Measurements from ENCODE around the gene OTOF. TPM values are rescaled to one million over a fixed set of nuclear protein-coding genes. Genes with fewer than 3 reads are reported as not detected.

The OTOF gene
- total and polyA plus RNA-seq, 2 experiments from 2014 or later: 0.21 to 0.23 TPM

Other genes with a start within 250 kb of the OTOF start
- 88.9 and 92.3 TPM in 2 replicates for gene HADHA, start 233.5 kb downstream of the OTOF start, total RNA-seq (2014; rRNA removed; shearing (Covaris generic))
- gene HADHA, start 233.5 kb downstream of the OTOF start, polyA plus RNA-seq (2016; fragmentation: Nextera tagmentation; extraction: Ambion mirVana): 57.6 and 63.9 TPM in 2 replicates
- gene HADHB, start 233.2 kb downstream of the OTOF start, total RNA-seq (2014; rRNA removed; shearing (Covaris generic)): 43.4 and 55.0 TPM in 2 replicates
- 38.3 and 41.1 TPM in 2 replicates for gene HADHB, start 233.2 kb downstream of the OTOF start, polyA plus RNA-seq (2016; fragmentation: Nextera tagmentation; extraction: Ambion mirVana)
- 64.3 and 67.8 TPM in 2 replicates for gene SELENOI, start 132.0 kb downstream of the OTOF start, total RNA-seq (2014; rRNA removed; shearing (Covaris generic))
- gene SELENOI, start 132.0 kb downstream of the OTOF start, polyA plus RNA-seq (2016; fragmentation: Nextera tagmentation; extraction: Ambion mirVana): 8.1 and 8.4 TPM in 2 replicates
- gene ADGRF3, start 131.3 kb downstream of the OTOF start, total RNA-seq (2014; rRNA removed; shearing (Covaris generic)): 0.35 and 0.38 TPM in 2 replicates
- 0.39 and 0.57 TPM in 2 replicates for gene ADGRF3, start 131.3 kb downstream of the OTOF start, polyA plus RNA-seq (2016; fragmentation: Nextera tagmentation; extraction: Ambion mirVana)
- not detected in 2 replicates for gene DRC1, start 76.2 kb downstream of the OTOF start, total RNA-seq (2014; rRNA removed; shearing (Covaris generic))
- gene DRC1, start 76.2 kb downstream of the OTOF start, polyA plus RNA-seq (2016; fragmentation: Nextera tagmentation; extraction: Ambion mirVana): 0.45 TPM in 1 of 2 replicates, not detected in the other
- gene CIB4, start 163.2 kb upstream of the OTOF start, total RNA-seq (2014; rRNA removed; shearing (Covaris generic)): not detected in 2 replicates
- not detected in 2 replicates for gene CIB4, start 163.2 kb upstream of the OTOF start, polyA plus RNA-seq (2016; fragmentation: Nextera tagmentation; extraction: Ambion mirVana)
- 0.19 TPM in 1 of 2 replicates, not detected in the other for gene KCNK3, start 214.6 kb upstream of the OTOF start, total RNA-seq (2014; rRNA removed; shearing (Covaris generic))
- gene KCNK3, start 214.6 kb upstream of the OTOF start, polyA plus RNA-seq (2016; fragmentation: Nextera tagmentation; extraction: Ambion mirVana): not detected in 2 replicates

All from GM23338 (cell line).